ENCODE results near the gene XIRP1.

Gene XIRP1

DNA sequence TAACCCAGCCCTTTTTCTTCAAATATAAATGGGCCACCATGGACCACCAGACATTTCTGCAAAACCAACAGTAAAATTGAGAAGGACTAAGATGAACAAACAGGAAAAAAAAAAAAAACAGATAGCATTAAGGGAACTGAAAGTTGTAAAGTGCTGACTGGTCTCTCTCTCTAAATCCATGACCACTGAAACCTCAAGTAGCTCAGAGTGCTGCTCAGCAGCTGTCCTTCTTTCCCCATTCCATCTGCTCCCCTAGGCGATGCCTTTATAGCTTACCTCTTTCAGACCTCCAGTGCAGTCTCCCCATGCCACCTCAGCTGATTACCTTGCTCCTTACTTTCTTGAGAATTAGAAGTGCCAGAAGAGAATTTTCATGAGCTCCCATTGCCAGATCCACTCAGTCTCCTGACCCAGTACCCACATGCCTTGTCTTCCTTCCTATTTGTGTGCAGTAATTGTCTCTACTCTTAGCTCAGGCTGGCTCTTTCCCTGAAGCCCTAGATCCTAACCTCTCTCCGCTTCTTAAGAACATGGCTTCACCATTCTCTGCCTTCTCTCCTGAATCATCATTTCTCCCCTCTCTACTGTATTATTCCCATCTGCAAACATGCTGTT is 23.9 kb upstream of the XIRP1 start:
- Histone ChIP-seq H3K4me1 (ENCODE audit: control insufficient read depth, low read length) (peaks cover 18% of the 10 kb centered on the region), H3K4me3 (ENCODE audit: low read length) (0 out of 2 replicates have a peak overlapping the region, but pooled peaks have one; percentile 1)

DNA sequence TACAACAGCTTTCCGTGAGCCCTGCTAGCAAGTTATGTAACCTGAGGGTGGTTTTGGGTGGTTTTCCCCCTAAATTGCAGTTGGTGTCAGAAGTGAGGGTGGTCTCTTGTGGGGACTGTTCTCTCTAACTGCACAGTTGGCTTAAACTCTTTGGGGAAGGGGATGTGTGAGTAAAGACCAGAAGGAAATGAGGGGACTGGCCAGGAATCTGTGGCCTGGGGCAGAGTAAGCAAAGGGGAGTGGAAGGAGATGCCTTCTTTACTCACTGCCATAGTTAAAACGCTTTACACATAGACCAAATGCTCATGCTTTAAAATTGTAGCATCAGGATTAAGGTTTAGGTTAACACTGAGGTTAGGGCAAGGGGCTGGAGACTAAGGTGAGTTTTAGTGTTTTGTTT is 21.2 kb upstream of the XIRP1 start:
- no peak overlapping the region for H3K4me3 ChIP-seq (ENCODE audit: low read length)
- H3K4me1 ChIP-seq (ENCODE audit: control insufficient read depth, low read length) = peaks cover 23% of the 10 kb centered on the region
- no peaks in the 10 kb centered on the region for H3K79me2 ChIP-seq (ENCODE audit: control insufficient read depth, low read length)
- no peaks in the 10 kb centered on the region for H3K9me2 ChIP-seq (replicated peaks; ENCODE audit: control insufficient read depth, low read length)
- no peaks in the 10 kb centered on the region for H3K36me3 ChIP-seq (ENCODE audit: control insufficient read depth, low read length)
- no peak overlapping the region for H3K4me2 ChIP-seq (ENCODE audit: low read length)
- no peaks in the 10 kb centered on the region for H3F3A ChIP-seq (ENCODE audit: control insufficient read depth, insufficient read depth)
- TF ChIP-seq EZH2phosphoT487 (IDR thresholded peaks at IDR 0.05; ENCODE audit: borderline replicate concordance, low read length) (no peak), CTCF (IDR thresholded peaks at IDR 0.05; ENCODE audit: low read depth, low read length, poor library complexity, severe bottlenecking) (no peak)
- no peaks in the 10 kb centered on the region for H3K27me3 ChIP-seq (ENCODE audit: control insufficient read depth, low read length)
- no peak overlapping the region for H3K27ac ChIP-seq (ENCODE audit: low read depth, low read length)
- H3K9me3 ChIP-seq (ENCODE audit: control insufficient read depth, insufficient read depth, low read length) = no peaks in the 10 kb centered on the region
- H4K20me1 ChIP-seq (ENCODE audit: control insufficient read depth, insufficient read depth, low read depth, low read length) = no peaks in the 10 kb centered on the region

More for the DNA sequence above, 23.9 kb upstream of the XIRP1 start:
- H3K27me3 ChIP-seq (ENCODE audit: control insufficient read depth, low read length) = no peaks in the 10 kb centered on the region
- H4K20me1 ChIP-seq (ENCODE audit: control insufficient read depth, insufficient read depth, low read depth, low read length) = no peaks in the 10 kb centered on the region
- no peaks in the 10 kb centered on the region for H3K36me3 ChIP-seq (ENCODE audit: control insufficient read depth, low read length)
- no peak for TF ChIP-seq EZH2phosphoT487 (IDR thresholded peaks at IDR 0.05; ENCODE audit: borderline replicate concordance, low read length)
- no peak for TF ChIP-seq CTCF (IDR thresholded peaks at IDR 0.05; ENCODE audit: low read depth, low read length, poor library complexity, severe bottlenecking)
- no peaks in the 10 kb centered on the region for H3F3A ChIP-seq (ENCODE audit: control insufficient read depth, insufficient read depth)
- no peaks in the 10 kb centered on the region for H3K9me2 ChIP-seq (replicated peaks; ENCODE audit: control insufficient read depth, low read length)
- H3K9me3 ChIP-seq (ENCODE audit: control insufficient read depth, insufficient read depth, low read length) = no peaks in the 10 kb centered on the region
- H3K4me2 ChIP-seq (ENCODE audit: low read length) = peak overlapping the region; percentile 31
- no peaks in the 10 kb centered on the region for H3K79me2 ChIP-seq (ENCODE audit: control insufficient read depth, low read length)
- no peak overlapping the region for H3K27ac ChIP-seq (ENCODE audit: low read depth, low read length)

- no peak for TF ChIP-seq EZH2phosphoT487 (IDR thresholded peaks at IDR 0.05; ENCODE audit: borderline replicate concordance, low read length)
- no peak for TF ChIP-seq CTCF (IDR thresholded peaks at IDR 0.05; ENCODE audit: low read depth, low read length, poor library complexity, severe bottlenecking)
- Histone ChIP-seq H3K27me3 (ENCODE audit: control insufficient read depth, low read length) (no peaks in the 10 kb centered on the region), H3K9me2 (replicated peaks; ENCODE audit: control insufficient read depth, low read length) (no peaks in the 10 kb centered on the region), H3K9me3 (ENCODE audit: control insufficient read depth, insufficient read depth, low read length) (no peaks in the 10 kb centered on the region), H3F3A (ENCODE audit: control insufficient read depth, insufficient read depth) (no peaks in the 10 kb centered on the region), H3K4me3 (ENCODE audit: low read length) (no peak overlapping the region), H4K20me1 (ENCODE audit: control insufficient read depth, insufficient read depth, low read depth, low read length) (no peaks in the 10 kb centered on the region), H3K4me2 (ENCODE audit: low read length) (no peak overlapping the region), H3K4me1 (ENCODE audit: control insufficient read depth, low read length) (peaks cover 29% of the 10 kb centered on the region), H3K79me2 (ENCODE audit: control insufficient read depth, low read length) (no peaks in the 10 kb centered on the region), H3K27ac (ENCODE audit: low read depth, low read length) (no peak overlapping the region), H3K36me3 (ENCODE audit: control insufficient read depth, low read length) (no peaks in the 10 kb centered on the region)
Measured at GRCh38 chr3:39212665-39213064, 20.3 kb upstream of the XIRP1 start.

Data from DOHH2 (cell line).